ENCODE data around the gene SPAG4. TPM values are rescaled to one million over a fixed set of nuclear protein-coding genes. Genes with fewer than 3 reads are reported as not detected.

The SPAG4 gene
- polyA plus RNA-seq, 1 donor from 2014 or later: 1.2 TPM

DNA sequence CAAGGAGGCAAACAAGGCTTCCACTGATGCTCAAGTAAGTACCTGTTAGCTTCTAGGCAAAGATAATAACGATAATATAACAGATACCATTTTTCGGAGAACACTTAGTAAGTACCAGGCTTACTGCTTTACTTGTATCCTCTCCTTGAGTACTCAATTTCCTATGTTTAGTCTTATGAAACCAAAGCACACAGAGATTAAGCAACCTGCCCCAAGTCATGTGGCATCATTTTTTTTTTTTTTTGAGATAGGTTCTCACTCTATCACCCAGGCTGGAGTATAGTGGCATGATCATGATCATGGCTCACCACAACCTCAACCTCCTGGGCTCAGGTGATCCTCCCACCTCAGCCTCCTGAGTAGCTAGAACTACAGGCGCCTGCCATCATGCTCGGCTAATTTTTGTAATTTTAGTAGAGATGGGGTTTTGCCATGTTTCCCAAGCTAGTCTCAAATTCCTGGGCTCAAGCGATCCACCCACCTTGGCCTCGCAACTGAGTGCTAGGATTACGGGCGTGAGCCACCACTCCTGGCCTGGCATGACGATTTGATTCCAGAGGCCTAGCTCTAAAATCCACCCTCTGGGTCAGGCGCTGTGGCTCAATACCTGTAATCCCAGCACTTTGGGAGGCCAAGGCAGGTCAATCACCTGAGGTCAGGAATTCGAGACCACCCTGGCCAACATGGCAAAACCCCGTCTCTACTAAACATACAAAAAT, 14.0 kb downstream of the SPAG4 start:
- Histone ChIP-seq H3K27ac (ENCODE audit: low read length) (no peak overlapping the region), H4K20me1 (ENCODE audit: insufficient read depth) (no peaks in the 10 kb centered on the region), H3K36me3 (ENCODE audit: insufficient read depth, low read length) (no peaks in the 10 kb centered on the region), H3K27me3 (ENCODE audit: insufficient read depth, low read depth, low read length) (no peaks in the 10 kb centered on the region), H3K9me3 (ENCODE audit: low read length) (no peaks in the 10 kb centered on the region), H3K9me2 (ENCODE audit: insufficient read depth, low read length) (no peaks in the 10 kb centered on the region), H3F3A (ENCODE audit: insufficient read depth, low read length, poor library complexity, severe bottlenecking) (no peaks in the 10 kb centered on the region), H2AFZ (ENCODE audit: low read depth, low read length) (no peak overlapping the region), H3K79me2 (replicated peaks; ENCODE audit: insufficient read depth, low read length) (peaks cover 10% of the 10 kb centered on the region), H3K9ac (ENCODE audit: low read length) (no peak overlapping the region), H3K4me3 (ENCODE audit: low read length) (no peak overlapping the region), H3K4me2 (ENCODE audit: low read length) (no peak overlapping the region)
- no peak for TF ChIP-seq SMC3 (conservative IDR thresholded peaks at IDR 0.05; ENCODE audit: poor library complexity)
- no peak for TF ChIP-seq CTCF (IDR thresholded peaks at IDR 0.05; ENCODE audit: poor library complexity, severe bottlenecking)
- TF ChIP-seq POLR2AphosphoS5 (IDR thresholded peaks at IDR 0.05): no peak
- TF ChIP-seq MXI1 (conservative IDR thresholded peaks at IDR 0.05; ENCODE audit: poor library complexity, severe bottlenecking): no peak
- no peak for TF ChIP-seq REST (IDR thresholded peaks at IDR 0.05; ENCODE audit: borderline replicate concordance)
- no peak for TF ChIP-seq EP300 (conservative IDR thresholded peaks at IDR 0.05; ENCODE audit: poor library complexity, severe bottlenecking)
- no peak for TF ChIP-seq TAF1 (IDR thresholded peaks at IDR 0.05; ENCODE audit: low read depth)
- no peak for TF ChIP-seq RAD21 (conservative IDR thresholded peaks at IDR 0.05)
- no peak for TF ChIP-seq EZH2 (IDR thresholded peaks at IDR 0.05; ENCODE audit: borderline replicate concordance, insufficient read depth, low read length, poor library complexity, severe bottlenecking)

DNA sequence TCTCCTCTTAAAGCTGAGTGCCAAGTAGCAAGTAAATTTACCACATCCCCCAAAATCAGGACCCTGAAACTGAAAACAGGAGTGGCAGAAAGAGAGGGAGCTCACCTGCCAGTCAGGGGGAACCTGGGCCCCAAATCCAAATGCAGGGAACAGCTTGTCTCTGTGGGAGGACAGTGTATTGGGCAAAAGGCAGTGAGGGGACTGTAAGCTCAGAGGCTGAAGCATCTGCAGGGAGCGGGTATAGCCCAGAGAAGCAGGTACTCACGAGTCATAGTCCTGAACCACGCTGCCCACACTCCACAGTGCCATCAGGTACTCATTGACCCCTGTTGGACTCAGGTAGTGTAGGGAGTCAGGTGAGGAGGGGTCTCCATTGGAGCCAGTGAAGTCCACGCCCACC, 15.0 kb downstream of the SPAG4 start:
- H3K9ac ChIP-seq (ENCODE audit: low read length): no peak overlapping the region
- H3K27ac ChIP-seq (ENCODE audit: low read length): no peak overlapping the region
- no peaks in the 10 kb centered on the region for H3K36me3 ChIP-seq (ENCODE audit: insufficient read depth, low read length)
- no peaks in the 10 kb centered on the region for H3K27me3 ChIP-seq (ENCODE audit: insufficient read depth, low read depth, low read length)
- no peaks in the 10 kb centered on the region for H3K9me3 ChIP-seq (ENCODE audit: low read length)
- H3K4me2 ChIP-seq (ENCODE audit: low read length): no peak overlapping the region
- H3K79me2 ChIP-seq (replicated peaks; ENCODE audit: insufficient read depth, low read length): peaks cover 16% of the 10 kb centered on the region
- H3K9me2 ChIP-seq (ENCODE audit: insufficient read depth, low read length): no peaks in the 10 kb centered on the region
- TF ChIP-seq MXI1 (conservative IDR thresholded peaks at IDR 0.05; ENCODE audit: poor library complexity, severe bottlenecking) (no peak), CTCF (IDR thresholded peaks at IDR 0.05; ENCODE audit: poor library complexity, severe bottlenecking) (no peak), EZH2 (IDR thresholded peaks at IDR 0.05; ENCODE audit: borderline replicate concordance, insufficient read depth, low read length, poor library complexity, severe bottlenecking) (no peak), RAD21 (conservative IDR thresholded peaks at IDR 0.05) (no peak), SMC3 (conservative IDR thresholded peaks at IDR 0.05; ENCODE audit: poor library complexity) (no peak), REST (IDR thresholded peaks at IDR 0.05; ENCODE audit: borderline replicate concordance) (no peak), POLR2AphosphoS5 (IDR thresholded peaks at IDR 0.05) (no peak), TAF1 (IDR thresholded peaks at IDR 0.05; ENCODE audit: low read depth) (no peak), EP300 (conservative IDR thresholded peaks at IDR 0.05; ENCODE audit: poor library complexity, severe bottlenecking) (no peak)
- no peak overlapping the region for H3K4me3 ChIP-seq (ENCODE audit: low read length)
- H3F3A ChIP-seq (ENCODE audit: insufficient read depth, low read length, poor library complexity, severe bottlenecking): no peaks in the 10 kb centered on the region
- H2AFZ ChIP-seq (ENCODE audit: low read depth, low read length): no peak overlapping the region
- no peaks in the 10 kb centered on the region for H4K20me1 ChIP-seq (ENCODE audit: insufficient read depth)
